ENCODE measurements around the gene FGF1. TPM values are rescaled to one million over a fixed set of nuclear protein-coding genes. Genes with fewer than 3 reads are reported as not detected.

FGF1 gene
- total and polyA plus RNA-seq, 2 of the 4 experiments (the other 2 are of a cell fraction) = 7.6 to 7.7 TPM

GRCh38 chr5:142612494-142613270 lies 73.2 kb downstream of the FGF1 start:
- dilution Hi-C loops (cut with HindIII; ENCODE audit: low sequenced_read_pairs, unreplicated experiment) = no loop called here
- peak overlapping the region; percentile 14 to 55; a peak in 1 of 4 replicates for H4K8ac ChIP-seq (ENCODE audit: low read depth in 2 of 2, low read length in 2 of 2)
- H2BK15ac ChIP-seq (ENCODE audit: low read depth, low read length) = peak overlapping the region; percentile 64; the same call in 2 of the 3 replicates
- 60% methylated on average over 1 of the region's 8 CpGs; no CpG with 5 or more reads in 1 of the 2 experiments for WGBS, 2 experiments (ENCODE audit: extremely low coverage in 2 of 2, insufficient read length in 1 of 2)
- peak overlapping the region; percentile 6 for H2AFZ ChIP-seq (replicated peaks; ENCODE audit: low read length, poor library complexity)
- peak overlapping the region; percentile 95 for H2BK120ac ChIP-seq (ENCODE audit: low read depth, low read length)
- H4K20me1 ChIP-seq (ENCODE audit: insufficient read depth, low read length) = no peaks in the 10 kb centered on the region
- no TSS peak for BruUV-seq (replicated peaks)
- H3K4ac ChIP-seq (ENCODE audit: low read depth, low read length) = peak overlapping the region; percentile 76
- POLR2A ChIA-PET (ENCODE audit: unreplicated experiment) = no interaction called here
- ATAC-seq (ENCODE audit: low read depth) (no peak), DNase-seq (no peak)
- peak overlapping the region; percentile 56 for H4K91ac ChIP-seq (ENCODE audit: insufficient read depth, low read depth, low read length)
- H2BK20ac ChIP-seq (ENCODE audit: low read depth, low read length) = peak overlapping the region; percentile 80
- in situ Hi-C loops (cut with MboI; ENCODE audit: low sequenced_read_pairs) = loop anchor here (5.0 kb wide), 1 partner anchor 85 kb away; no protein-coding TSS in a partner anchor
- peak overlapping the region; percentile 45 for H3K4me2 ChIP-seq (ENCODE audit: low read depth, low read length)
- H2BK5ac ChIP-seq (ENCODE audit: low read depth, low read length, poor library complexity, severe bottlenecking) = peak overlapping the region; percentile 61
- H3K27me3 ChIP-seq (ENCODE audit: control insufficient read depth, insufficient read depth, low read length) = no peaks in the 10 kb centered on the region
- H3K9me3 ChIP-seq (ENCODE audit: control insufficient read depth, insufficient read depth, low read length) = no peaks in the 10 kb centered on the region
- peaks cover 21% of the 10 kb centered on the region for H3K9me1 ChIP-seq (ENCODE audit: insufficient read depth, low read length)
- H4K5ac ChIP-seq (ENCODE audit: low read depth, low read length) = peak overlapping the region; percentile 3; the same call in 1 of the 2 replicates
- peak overlapping the region; percentile 38; the same call in 1 of the 2 replicates for H3K14ac ChIP-seq (replicated peaks; ENCODE audit: low read depth, low read length)
- peak overlapping the region; percentile 35; the same call in 1 of the 2 replicates for H3K27ac ChIP-seq (ENCODE audit: insufficient read depth, low read length)
- peaks cover 18% of the 10 kb centered on the region for H3K4me1 ChIP-seq (ENCODE audit: control insufficient read depth, insufficient read depth, low read length)
- TF ChIP-seq MAZ (IDR thresholded peaks at IDR 0.05; ENCODE audit: borderline replicate concordance, low read depth, low read length) (no peak), FOS (IDR thresholded peaks at IDR 0.05; ENCODE audit: low read depth, low read length) (no peak), MAFK (IDR thresholded peaks at IDR 0.05; ENCODE audit: low read depth, low read length) (peak; percentile 50; the same call in 1 of the 2 replicates), SMC3 (IDR thresholded peaks at IDR 0.05; ENCODE audit: low read depth, low read length) (no peak), CEBPB (IDR thresholded peaks at IDR 0.05; ENCODE audit: low read depth, low read length) (no peak), USF2 (IDR thresholded peaks at IDR 0.05; ENCODE audit: low read depth, low read length) (no peak)
- H3K79me1 ChIP-seq (ENCODE audit: low read depth in 1 of 2, low read length in 2 of 2) = peaks cover 3 to 20% of the 10 kb centered on the region in 2 experiments; a peak in 2 of 4 replicates
- peak overlapping the region; percentile 50; the same call in 1 of the 2 replicates for H3K23ac ChIP-seq (ENCODE audit: low read depth, low read length)
- H3K18ac ChIP-seq (ENCODE audit: low read depth, low read length) = peak overlapping the region; percentile 53
- no peak overlapping the region for H2AK9ac ChIP-seq (replicated peaks; ENCODE audit: low read depth, low read length, poor library complexity)
- H3K56ac ChIP-seq (ENCODE audit: extremely low read depth, insufficient read depth, low read length) = no peak overlapping the region
- H3K9ac ChIP-seq (ENCODE audit: low read depth, low read length) = no peak overlapping the region
- CTCF ChIA-PET = interaction anchor here (1.7 to 3.9 kb wide), 2 partner anchors 31 to 43 kb away, joined by 4 to 19 read pairs; no protein-coding TSS in a partner anchor
- intact Hi-C loops (cut with micrococcal nuclease) = loop anchor here (5.0 kb wide), 2 partner anchors 270 to 460 kb away; no protein-coding TSS in a partner anchor
- H3K36me3 ChIP-seq (ENCODE audit: control insufficient read depth, insufficient read depth, low read length) = no peaks in the 10 kb centered on the region
- no peak overlapping the region for H3K4me3 ChIP-seq (ENCODE audit: insufficient read depth, low read depth, low read length)
- H2AK5ac ChIP-seq (ENCODE audit: low read depth, low read length) = peak overlapping the region; percentile 61; the same call in 1 of the 2 replicates
